ENCODE data around the gene MANEA.

Gene MANEA

DNA sequence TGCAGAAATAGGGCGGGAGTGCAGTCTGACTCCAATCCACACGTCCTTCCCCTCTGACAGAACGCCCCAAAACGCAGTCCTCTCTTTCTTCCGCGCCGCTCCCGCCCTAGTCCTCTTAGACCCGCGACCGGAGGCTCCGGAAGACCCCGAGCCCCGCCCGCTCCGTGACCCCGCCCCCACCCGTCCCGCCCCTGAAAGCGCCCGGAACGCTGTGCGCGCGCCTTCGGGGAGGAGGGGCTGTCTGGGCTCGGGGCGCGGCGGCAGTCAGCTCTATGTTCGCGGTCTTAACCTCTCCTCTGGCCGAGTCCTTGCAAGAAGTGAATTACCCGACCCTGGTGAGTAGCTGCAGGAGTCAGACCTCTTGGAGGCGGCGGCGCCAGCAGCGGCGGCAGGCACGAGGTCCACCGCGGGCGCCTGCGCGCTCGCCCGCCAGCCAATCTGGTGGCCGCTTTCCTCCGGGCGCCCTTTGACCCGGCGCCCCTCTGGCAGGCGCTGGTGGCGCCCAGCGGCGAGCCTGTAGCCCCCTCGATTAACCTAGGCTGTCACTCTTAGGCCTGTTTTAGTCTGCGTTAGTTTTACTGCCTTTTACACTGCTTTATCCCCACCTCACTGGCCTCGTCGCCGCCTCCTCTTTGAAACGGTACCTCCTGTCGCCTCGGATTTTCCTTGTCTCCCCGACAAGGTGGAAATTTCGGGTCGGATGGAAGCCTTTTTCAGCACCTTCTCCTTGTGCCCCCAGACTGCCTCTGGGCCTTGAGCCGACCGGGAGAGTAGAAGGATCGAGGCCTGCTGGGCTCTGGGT, at the start of gene MANEA (continued):
- TF ChIP-seq, protein P1, sequence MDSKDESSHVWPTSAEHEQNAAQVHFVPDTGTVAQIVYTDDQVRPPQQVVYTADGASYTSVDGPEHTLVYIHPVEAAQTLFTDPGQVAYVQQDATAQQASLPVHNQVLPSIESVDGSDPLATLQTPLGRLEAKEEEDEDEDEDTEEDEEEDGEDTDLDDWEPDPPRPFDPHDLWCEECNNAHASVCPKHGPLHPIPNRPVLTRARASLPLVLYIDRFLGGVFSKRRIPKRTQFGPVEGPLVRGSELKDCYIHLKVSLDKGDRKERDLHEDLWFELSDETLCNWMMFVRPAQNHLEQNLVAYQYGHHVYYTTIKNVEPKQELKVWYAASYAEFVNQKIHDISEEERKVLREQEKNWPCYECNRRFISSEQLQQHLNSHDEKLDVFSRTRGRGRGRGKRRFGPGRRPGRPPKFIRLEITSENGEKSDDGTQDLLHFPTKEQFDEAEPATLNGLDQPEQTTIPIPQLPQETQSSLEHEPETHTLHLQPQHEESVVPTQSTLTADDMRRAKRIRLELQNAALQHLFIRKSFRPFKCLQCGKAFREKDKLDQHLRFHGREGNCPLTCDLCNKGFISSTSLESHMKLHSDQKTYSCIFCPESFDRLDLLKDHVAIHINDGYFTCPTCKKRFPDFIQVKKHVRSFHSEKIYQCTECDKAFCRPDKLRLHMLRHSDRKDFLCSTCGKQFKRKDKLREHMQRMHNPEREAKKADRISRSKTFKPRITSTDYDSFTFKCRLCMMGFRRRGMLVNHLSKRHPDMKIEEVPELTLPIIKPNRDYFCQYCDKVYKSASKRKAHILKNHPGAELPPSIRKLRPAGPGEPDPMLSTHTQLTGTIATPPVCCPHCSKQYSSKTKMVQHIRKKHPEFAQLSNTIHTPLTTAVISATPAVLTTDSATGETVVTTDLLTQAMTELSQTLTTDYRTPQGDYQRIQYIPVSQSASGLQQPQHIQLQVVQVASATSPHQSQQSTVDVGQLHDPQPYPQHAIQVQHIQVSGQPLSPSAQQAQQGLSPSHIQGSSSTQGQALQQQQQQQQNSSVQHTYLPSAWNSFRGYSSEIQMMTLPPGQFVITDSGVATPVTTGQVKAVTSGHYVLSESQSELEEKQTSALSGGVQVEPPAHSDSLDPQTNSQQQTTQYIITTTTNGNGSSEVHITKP (tag by site-specific recombination; IDR thresholded peaks at IDR 0.05), result 0 out of 2 replicates have a peak, but pooled peaks have one; percentile 16
- TF ChIP-seq ZNF324 (tag by site-specific recombination; IDR thresholded peaks at IDR 0.05), result no peak
- TF ChIP-seq ZNF549 (tag by site-specific recombination; IDR thresholded peaks at IDR 0.05), result no peak
- TF ChIP-seq, protein P2, sequence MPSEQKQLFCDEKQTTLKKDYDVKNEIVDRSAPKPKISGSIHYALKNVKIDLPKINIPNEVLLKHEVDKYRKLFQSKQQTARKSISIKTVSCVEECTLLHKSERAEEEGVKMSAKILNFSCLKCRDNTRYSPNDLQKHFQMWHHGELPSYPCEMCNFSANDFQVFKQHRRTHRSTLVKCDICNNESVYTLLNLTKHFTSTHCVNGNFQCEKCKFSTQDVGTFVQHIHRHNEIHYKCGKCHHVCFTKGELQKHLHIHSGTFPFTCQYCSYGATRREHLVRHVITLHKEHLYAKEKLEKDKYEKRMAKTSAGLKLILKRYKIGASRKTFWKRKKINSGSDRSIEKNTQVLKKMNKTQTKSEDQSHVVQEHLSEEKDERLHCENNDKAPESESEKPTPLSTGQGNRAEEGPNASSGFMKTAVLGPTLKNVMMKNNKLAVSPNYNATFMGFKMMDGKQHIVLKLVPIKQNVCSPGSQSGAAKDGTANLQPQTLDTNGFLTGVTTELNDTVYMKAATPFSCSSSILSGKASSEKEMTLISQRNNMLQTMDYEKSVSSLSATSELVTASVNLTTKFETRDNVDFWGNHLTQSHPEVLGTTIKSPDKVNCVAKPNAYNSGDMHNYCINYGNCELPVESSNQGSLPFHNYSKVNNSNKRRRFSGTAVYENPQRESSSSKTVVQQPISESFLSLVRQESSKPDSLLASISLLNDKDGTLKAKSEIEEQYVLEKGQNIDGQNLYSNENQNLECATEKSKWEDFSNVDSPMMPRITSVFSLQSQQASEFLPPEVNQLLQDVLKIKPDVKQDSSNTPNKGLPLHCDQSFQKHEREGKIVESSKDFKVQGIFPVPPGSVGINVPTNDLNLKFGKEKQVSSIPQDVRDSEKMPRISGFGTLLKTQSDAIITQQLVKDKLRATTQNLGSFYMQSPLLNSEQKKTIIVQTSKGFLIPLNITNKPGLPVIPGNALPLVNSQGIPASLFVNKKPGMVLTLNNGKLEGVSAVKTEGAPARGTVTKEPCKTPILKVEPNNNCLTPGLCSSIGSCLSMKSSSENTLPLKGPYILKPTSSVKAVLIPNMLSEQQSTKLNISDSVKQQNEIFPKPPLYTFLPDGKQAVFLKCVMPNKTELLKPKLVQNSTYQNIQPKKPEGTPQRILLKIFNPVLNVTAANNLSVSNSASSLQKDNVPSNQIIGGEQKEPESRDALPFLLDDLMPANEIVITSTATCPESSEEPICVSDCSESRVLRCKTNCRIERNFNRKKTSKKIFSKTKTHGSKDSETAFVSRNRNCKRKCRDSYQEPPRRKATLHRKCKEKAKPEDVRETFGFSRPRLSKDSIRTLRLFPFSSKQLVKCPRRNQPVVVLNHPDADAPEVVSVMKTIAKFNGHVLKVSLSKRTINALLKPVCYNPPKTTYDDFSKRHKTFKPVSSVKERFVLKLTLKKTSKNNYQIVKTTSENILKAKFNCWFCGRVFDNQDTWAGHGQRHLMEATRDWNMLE (tag by site-specific recombination; conservative IDR thresholded peaks at IDR 0.05; ENCODE audit: low read depth), result peak; percentile 15; the same call in 1 of the 2 replicates
- TF ChIP-seq, protein P3, sequence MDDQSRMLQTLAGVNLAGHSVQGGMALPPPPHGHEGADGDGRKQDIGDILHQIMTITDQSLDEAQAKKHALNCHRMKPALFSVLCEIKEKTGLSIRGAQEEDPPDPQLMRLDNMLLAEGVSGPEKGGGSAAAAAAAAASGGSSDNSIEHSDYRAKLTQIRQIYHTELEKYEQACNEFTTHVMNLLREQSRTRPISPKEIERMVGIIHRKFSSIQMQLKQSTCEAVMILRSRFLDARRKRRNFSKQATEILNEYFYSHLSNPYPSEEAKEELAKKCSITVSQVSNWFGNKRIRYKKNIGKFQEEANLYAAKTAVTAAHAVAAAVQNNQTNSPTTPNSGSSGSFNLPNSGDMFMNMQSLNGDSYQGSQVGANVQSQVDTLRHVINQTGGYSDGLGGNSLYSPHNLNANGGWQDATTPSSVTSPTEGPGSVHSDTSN (CRISPR knock-in tag; IDR thresholded peaks at IDR 0.05), result peak; percentile 80; the same call in 1 of the 2 replicates
- no peak for TF ChIP-seq ZBTB44 (tag by site-specific recombination; IDR thresholded peaks at IDR 0.05)
- no peak for TF ChIP-seq ZSCAN18 (tag by site-specific recombination; IDR thresholded peaks at IDR 0.05)
- no peak for TF ChIP-seq ZNF521 (tag by site-specific recombination; IDR thresholded peaks at IDR 0.05)
- no peak for TF ChIP-seq ZNF221 (tag by site-specific recombination; IDR thresholded peaks at IDR 0.05; ENCODE audit: borderline replicate concordance)
- no peak for TF ChIP-seq ZNF19 (tag by site-specific recombination; IDR thresholded peaks at IDR 0.05; ENCODE audit: low read depth)
- no peak for TF ChIP-seq SETDB1 (IDR thresholded peaks at IDR 0.05; ENCODE audit: insufficient read length, low read length)
- TF ChIP-seq SP3 (tag by site-specific recombination; IDR thresholded peaks at IDR 0.05), result peak; percentile 43; the same call in 1 of the 2 replicates
- TF ChIP-seq ZNF660 (tag by site-specific recombination; IDR thresholded peaks at IDR 0.05), result no peak
- TF ChIP-seq AEBP2 (tag by site-specific recombination; IDR thresholded peaks at IDR 0.05; ENCODE audit: borderline replicate concordance), result no peak
- no peak for TF ChIP-seq ZNF433 (tag by site-specific recombination; IDR thresholded peaks at IDR 0.05; ENCODE audit: low read depth)
- TF ChIP-seq, protein P4, sequence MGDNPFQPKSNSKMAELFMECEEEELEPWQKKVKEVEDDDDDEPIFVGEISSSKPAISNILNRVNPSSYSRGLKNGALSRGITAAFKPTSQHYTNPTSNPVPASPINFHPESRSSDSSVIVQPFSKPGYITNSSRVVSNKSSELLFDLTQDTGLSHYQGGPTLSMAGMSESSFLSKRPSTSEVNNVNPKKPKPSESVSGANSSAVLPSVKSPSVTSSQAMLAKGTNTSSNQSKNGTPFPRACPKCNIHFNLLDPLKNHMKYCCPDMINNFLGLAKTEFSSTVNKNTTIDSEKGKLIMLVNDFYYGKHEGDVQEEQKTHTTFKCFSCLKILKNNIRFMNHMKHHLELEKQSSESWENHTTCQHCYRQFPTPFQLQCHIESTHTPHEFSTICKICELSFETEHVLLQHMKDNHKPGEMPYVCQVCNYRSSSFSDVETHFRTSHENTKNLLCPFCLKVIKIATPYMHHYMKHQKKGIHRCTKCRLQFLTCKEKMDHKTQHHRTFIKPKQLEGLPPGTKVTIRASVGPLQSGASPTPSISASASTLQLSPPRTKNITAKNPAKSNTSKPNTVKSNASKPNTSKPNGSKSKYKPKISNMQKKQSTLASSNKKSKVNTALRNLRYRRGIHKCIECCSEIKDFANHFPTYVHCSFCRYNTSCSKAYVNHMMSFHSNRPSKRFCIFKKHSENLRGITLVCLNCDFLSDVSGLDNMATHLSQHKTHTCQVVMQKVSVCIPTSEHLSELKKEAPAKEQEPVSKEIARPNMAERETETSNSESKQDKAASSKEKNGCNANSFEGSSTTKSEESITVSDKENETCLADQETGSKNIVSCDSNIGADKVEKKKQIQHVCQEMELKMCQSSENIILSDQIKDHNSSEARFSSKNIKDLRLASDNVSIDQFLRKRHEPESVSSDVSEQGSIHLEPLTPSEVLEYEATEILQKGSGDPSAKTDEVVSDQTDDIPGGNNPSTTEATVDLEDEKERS (tag by site-specific recombination; IDR thresholded peaks at IDR 0.05), result no peak
- TF ChIP-seq SP7 (tag by site-specific recombination; IDR thresholded peaks at IDR 0.05), result no peak

Measured in HEK293 (cell line).